Measurements from ENCODE around the gene SMAD6.

The SMAD6 gene

GRCh38 chr15:66775127-66776105 lies 73.4 kb downstream of the SMAD6 start:
- no peak for DNase-seq (ENCODE audit: low read depth in 2 of 2)

- DNase-seq (ENCODE audit: low read depth in 2 of 2), result no peak
Observed at GRCh38 chr15:66777054-66777453, 75.0 kb downstream of the SMAD6 start.

GRCh38 chr15:66777596-66778313 lies 75.7 kb downstream of the SMAD6 start:
- no peak for DNase-seq (ENCODE audit: low read depth in 2 of 2)

GRCh38 chr15:66778314-66778665 lies 76.3 kb downstream of the SMAD6 start:
- DNase-seq (ENCODE audit: low read depth in 2 of 2), result no peak

GRCh38 chr15:66778716-66779115 lies 76.7 kb downstream of the SMAD6 start:
- no peak for DNase-seq (ENCODE audit: low read depth in 2 of 2)

GRCh38 chr15:66779331-66780009 lies 77.4 kb downstream of the SMAD6 start:
- no peak for DNase-seq (ENCODE audit: low read depth in 2 of 2)

- no peak for DNase-seq (ENCODE audit: low read depth in 2 of 2)
Observed at GRCh38 chr15:66780172-66780972, 78.3 kb downstream of the SMAD6 start.

- no peak for DNase-seq (ENCODE audit: low read depth in 2 of 2)
Observed at GRCh38 chr15:66780973-66781718, 79.1 kb downstream of the SMAD6 start.

- no peak for DNase-seq (ENCODE audit: low read depth in 2 of 2)
Observed at GRCh38 chr15:66782785-66783184, 80.7 kb downstream of the SMAD6 start.

GRCh38 chr15:66783314-66783713 lies 81.3 kb downstream of the SMAD6 start:
- DNase-seq (ENCODE audit: low read depth in 2 of 2), result no peak

GRCh38 chr15:66783725-66784124 lies 81.7 kb downstream of the SMAD6 start:
- no peak for DNase-seq (ENCODE audit: low read depth in 2 of 2)

GRCh38 chr15:66784174-66784573 lies 82.1 kb downstream of the SMAD6 start:
- DNase-seq (ENCODE audit: low read depth in 2 of 2), result no peak

- DNase-seq (ENCODE audit: low read depth in 2 of 2), result no peak
Observed at GRCh38 chr15:66785637-66786036, 83.6 kb downstream of the SMAD6 start.

- no peak for DNase-seq (ENCODE audit: low read depth in 2 of 2)
Observed at GRCh38 chr15:66786222-66786621, 84.2 kb downstream of the SMAD6 start.

GRCh38 chr15:66786708-66787488 lies 84.9 kb downstream of the SMAD6 start:
- DNase-seq (ENCODE audit: low read depth in 2 of 2), result no peak

GRCh38 chr15:66787489-66787871 lies 85.4 kb downstream of the SMAD6 start:
- DNase-seq (ENCODE audit: low read depth in 2 of 2), result no peak

GRCh38 chr15:66788024-66788423 lies 86.0 kb downstream of the SMAD6 start:
- DNase-seq (ENCODE audit: low read depth in 2 of 2), result no peak

GRCh38 chr15:66789029-66790025 lies 87.3 kb downstream of the SMAD6 start:
- no peak for DNase-seq (ENCODE audit: low read depth in 2 of 2)

GRCh38 chr15:66795851-66796250 lies 93.8 kb downstream of the SMAD6 start:
- DNase-seq (ENCODE audit: low read depth in 2 of 2), result no peak
